H1 (cell line): ENCODE data around the gene PRKN. TPM values are rescaled to one million over a fixed set of nuclear protein-coding genes. Genes with fewer than 3 reads are reported as not detected.

ENCODE experiments used
- CTCF ChIA-PET: fragments of 300-600 bp; sonication (Branson Sonifier 250); formaldehyde crosslinking; loops from one replicate; lab custom pipeline; 2021; ENCODE audit not compliant: partially characterized antibody; lab: Charles Lee
- POLR2A ChIA-PET: fragments of 300-600 bp; sonication (Branson Sonifier 250); formaldehyde crosslinking; loops from one replicate; lab custom pipeline; 2021; ENCODE audit warnings: inconsistent platforms; ENCODE audit not compliant: partially characterized antibody; lab: Charles Lee
- DNase-seq, 2 experiments: peaks; one replicate each; pipeline versions ENCODE4 v3.0.0 to v3.0.0-alpha.2; 2010 to 2022; ENCODE audit warnings: low spot score in 2 of 2, low read depth in 1 of 2, mixed read lengths in 1 of 2
- FAIRE-seq: peaks from 2 replicates; lab custom pipeline; 2011; peaks lifted over from hg19 to GRCh38; lab: Jason Lieb, UNC
- H2AFZ ChIP-seq: 2 replicates; pipeline ENCODE4 v1.8.1; 2012; ENCODE audit warnings: low read length, inconsistent platforms
- H2AK5ac ChIP-seq: 2 replicates; pipeline ENCODE4 v1.6.1; 2013; ENCODE audit warnings: low read depth, low read length
- H2BK120ac ChIP-seq: replicated peaks from 2 replicates; pipeline ENCODE3; 2013; ENCODE audit warnings: low read depth, low read length, inconsistent platforms
- H2BK12ac ChIP-seq: 2 replicates; pipeline ENCODE4 v1.6.1; 2013; ENCODE audit warnings: low read depth, low read length
- H2BK15ac ChIP-seq: 2 replicates; pipeline ENCODE4 v1.6.1; 2013; ENCODE audit warnings: low read length
- H2BK20ac ChIP-seq: 2 replicates; pipeline ENCODE4 v1.6.1; 2013; ENCODE audit warnings: low read length
- H2BK5ac ChIP-seq: 2 replicates; pipeline ENCODE4 v1.6.1; 2013; ENCODE audit warnings: low read depth, low read length
- H3K14ac ChIP-seq: 2 replicates; pipeline ENCODE4 v1.6.1; 2013; ENCODE audit warnings: inconsistent platforms; ENCODE audit not compliant: insufficient read length
- H3K18ac ChIP-seq: 2 replicates; pipeline ENCODE4 v1.6.1; 2013; ENCODE audit warnings: low read length; ENCODE audit errors: extremely low read depth
- H3K23ac ChIP-seq: 2 replicates; pipeline ENCODE4 v1.6.1; 2013; ENCODE audit warnings: inconsistent platforms; ENCODE audit not compliant: insufficient read length
- H3K23me2 ChIP-seq: 2 replicates; pipeline ENCODE4 v1.6.1; 2013; ENCODE audit warnings: low read depth, low read length
- H3K27ac ChIP-seq: 2 replicates; pipeline ENCODE4 v1.6.1; 2011; ENCODE audit warnings: low read depth, low read length, inconsistent platforms
- H3K27me3 ChIP-seq, 4 experiments: replicated peaks in 1 of 4; 1 replicate in 1 of 4; 2 replicates in 3 of 4; pipeline versions ENCODE4 v1.6.1 to v1.8.1; 2011 to 2013; ENCODE audit warnings: low read length in 3 of 4, mild to moderate bottlenecking in 3 of 4, inconsistent platforms in 2 of 4, mixed read lengths in 2 of 4, moderate library complexity in 1 of 4; ENCODE audit not compliant: control insufficient read depth in 3 of 4, insufficient read depth in 3 of 4; ENCODE audit errors: extremely low read depth in 1 of 4
- H3K36me3 ChIP-seq, 4 experiments: 2 replicates each; pipeline versions ENCODE4 v1.6.1 to v1.8.1; 2011 to 2013; ENCODE audit warnings: mild to moderate bottlenecking in 4 of 4, low read length in 3 of 4, moderate library complexity in 2 of 4, control low read depth in 1 of 4, inconsistent platforms in 1 of 4; ENCODE audit not compliant: insufficient read depth in 4 of 4, control insufficient read depth in 2 of 4
- H3K4ac ChIP-seq: replicated peaks from 2 replicates; pipeline ENCODE3; 2013; ENCODE audit warnings: low read length, low read depth, mixed read lengths, inconsistent platforms; ENCODE audit not compliant: insufficient read length
- H3K4me1 ChIP-seq, 4 experiments: replicated peaks in 1 of 4; 1 replicate in 1 of 4; 2 replicates in 3 of 4; pipeline versions ENCODE4 v1.6.1 to v1.8.1; 2011 to 2013; ENCODE audit warnings: low read length in 3 of 4, inconsistent platforms in 2 of 4, mixed read lengths in 1 of 4; ENCODE audit not compliant: insufficient read depth in 4 of 4, control insufficient read depth in 3 of 4
- H3K4me2 ChIP-seq, 2 experiments: 2 replicates each; pipeline versions ENCODE4 v1.6.1 to v1.8.1; 2011 to 2013; ENCODE audit warnings: low read depth in 2 of 2, low read length in 2 of 2, control low read depth in 1 of 2, inconsistent platforms in 1 of 2, mild to moderate bottlenecking in 1 of 2; ENCODE audit not compliant: insufficient read depth in 1 of 2
- H3K4me3 ChIP-seq, 4 experiments: fragments of 200-600, 300-600 bp in 1 of 4; sonication (generic), shearing (Covaris generic), sonication (Bioruptor Twin) in 1 of 4; 2 replicates each; pipeline versions ENCODE4 v1.5.1 to v1.8.1; 2011 to 2016; ENCODE audit warnings: low read length in 4 of 4, low read depth in 3 of 4, control low read depth in 2 of 4, inconsistent platforms in 2 of 4, mild to moderate bottlenecking in 2 of 4, mixed read lengths in 1 of 4, moderate library complexity in 1 of 4; ENCODE audit not compliant: insufficient read depth in 2 of 4; ENCODE audit errors: extremely low read depth in 1 of 4
- H3K56ac ChIP-seq: replicated peaks from 2 replicates; pipeline ENCODE3; 2013; ENCODE audit warnings: low read depth, mild to moderate bottlenecking, mixed read lengths, low read length, inconsistent platforms; ENCODE audit not compliant: insufficient read length
- H3K79me1 ChIP-seq: 2 replicates; pipeline ENCODE4 v1.6.1; 2013; ENCODE audit warnings: low read depth, low read length, control low read depth
- H3K79me2 ChIP-seq, 2 experiments: 2 replicates each; pipeline versions ENCODE4 v1.6.1 to v1.8.1; 2012 to 2013; ENCODE audit warnings: low read length in 2 of 2, mild to moderate bottlenecking in 2 of 2, inconsistent platforms in 1 of 2; ENCODE audit not compliant: insufficient read depth in 2 of 2, control insufficient read depth in 1 of 2
- H3K9ac ChIP-seq, 4 experiments: replicated peaks in 1 of 4; 1 replicate in 1 of 4; 2 replicates in 3 of 4; pipeline versions ENCODE4 v1.6.1 to v1.8.1; 2011 to 2013; ENCODE audit warnings: low read depth in 3 of 4, low read length in 3 of 4, control low read depth in 2 of 4, mild to moderate bottlenecking in 2 of 4, moderate library complexity in 2 of 4, inconsistent platforms in 1 of 4; ENCODE audit errors: extremely low read depth in 1 of 4
- H3K9me3 ChIP-seq, 2 experiments: 2 replicates each; pipeline versions ENCODE4 v1.6.1 to v1.8.1; 2012 to 2013; ENCODE audit warnings: mild to moderate bottlenecking in 2 of 2, moderate library complexity in 2 of 2, control low read depth in 1 of 2, inconsistent platforms in 1 of 2, low read depth in 1 of 2, low read length in 1 of 2, mixed read lengths in 1 of 2; ENCODE audit not compliant: insufficient read depth in 2 of 2
- H4K20me1 ChIP-seq, 2 experiments: replicated peaks in 1 of 2; 2 replicates each; pipeline versions ENCODE3 to v1.8.1; 2011 to 2013; ENCODE audit warnings: inconsistent platforms in 2 of 2, low read length in 2 of 2, mild to moderate bottlenecking in 1 of 2; ENCODE audit not compliant: insufficient read depth in 2 of 2, control insufficient read depth in 1 of 2
- H4K5ac ChIP-seq: 2 replicates; pipeline ENCODE4 v1.6.1; 2013; ENCODE audit warnings: low read length, low read depth, mixed read lengths, inconsistent platforms; ENCODE audit not compliant: insufficient read length
- H4K8ac ChIP-seq: 2 replicates; pipeline ENCODE4 v1.8.0; 2013; ENCODE audit warnings: mild to moderate bottlenecking, moderate library complexity, low read length, inconsistent platforms; ENCODE audit not compliant: insufficient read depth; ENCODE audit errors: extremely low read depth
- H4K91ac ChIP-seq: replicated peaks from 2 replicates; pipeline ENCODE3; 2013; ENCODE audit warnings: low read length, mixed read lengths, inconsistent platforms; ENCODE audit not compliant: insufficient read length
- CBX5 ChIP-seq: fragments of 300-800, 300-1000 bp; sonication (generic); IDR thresholded peaks from 2 replicates; pipeline ENCODE4 v1.7.1; 2016; ENCODE audit warnings: antibody characterized with exemption, low read length, low read depth
- CBX8 ChIP-seq: fragments of 300-800, 300-1000 bp; sonication (generic); IDR thresholded peaks from 2 replicates; pipeline ENCODE4 v1.7.1; 2016; ENCODE audit warnings: low read depth, low read length, borderline replicate concordance
- CREB1 ChIP-seq: IDR thresholded peaks from 2 replicates; pipeline ENCODE4 v1.6.1; 2012; ENCODE audit warnings: inconsistent platforms
- EZH2 ChIP-seq: fragments of 200-600 bp; sonication (generic); IDR thresholded peaks from 2 replicates; pipeline ENCODE4 v1.7.1; 2012; ENCODE audit warnings: low read depth, mild to moderate bottlenecking, moderate library complexity, low read length, inconsistent platforms; ENCODE audit not compliant: severe bottlenecking
- MAFK ChIP-seq: IDR thresholded peaks from 2 replicates; pipeline ENCODE4 v1.6.1; 2012; ENCODE audit warnings: low read depth, mild to moderate bottlenecking, improper control_type of control experiment, low read length
- SUZ12 ChIP-seq: fragments of 200-600 bp; sonication (generic); IDR thresholded peaks from 2 replicates; pipeline ENCODE4 v1.6.1; 2012; ENCODE audit warnings: mild to moderate bottlenecking, inconsistent platforms, low read length, moderate library complexity, mixed read lengths
- YY1 ChIP-seq: IDR thresholded peaks from 2 replicates; pipeline ENCODE4 v1.6.1; 2011; ENCODE audit warnings: low read depth, mild to moderate bottlenecking, low read length
- polyA plus RNA-seq, 7 experiments: library from polyadenylated mRNA; depleted of rRNA in 3 of 7; stranded (reverse) in 5 of 7; unstranded in 2 of 7; fragments of >200 nt in 5 of 7; fragments of 200-250 nt in 2 of 7; gene quantifications; 1 replicate in 5 of 7; 2 replicates in 1 of 7; 4 replicates in 1 of 7; pipeline versions ENCODE4 v1.2.1 to v1.2.3, GENCODE V29; 2011 to 2013; ENCODE audit warnings: missing spikeins in 2 of 7, mixed read lengths in 2 of 7
- total RNA-seq: library from RNA; stranded (reverse); fragmentation: NEBNext Ultra II Directional; extraction: Animal tissue kit (Norgen Biotek cat#: 25700); gene quantifications from 2 replicates; pipeline ENCODE4 v1.2.1, GENCODE V29; 2021
- TF ChIP-seq, protein P1 (sequence below): IDR thresholded peaks from 2 replicates; pipeline ENCODE4 v1.6.1; 2012; ENCODE audit warnings: low read length, inconsistent platforms
- TF ChIP-seq, protein P2 (sequence below), 3 experiments: IDR thresholded peaks; 1 replicate in 2 of 3; 2 replicates in 1 of 3; pipeline versions ENCODE4 v1.5.1 to v1.6.1; 2011; ENCODE audit warnings: low read length in 3 of 3, mild to moderate bottlenecking in 3 of 3, inconsistent platforms in 2 of 3, low read depth in 1 of 3, moderate library complexity in 1 of 3; ENCODE audit not compliant: insufficient read depth in 1 of 3; ENCODE audit errors: control extremely low read depth in 1 of 3

PRKN gene
- total and polyA plus RNA-seq, 2 of the 8 experiments (the other 6 are each of a cell fraction or from before 2014, with no cell fraction given), result 0.13 to 0.29 TPM

DNA sequence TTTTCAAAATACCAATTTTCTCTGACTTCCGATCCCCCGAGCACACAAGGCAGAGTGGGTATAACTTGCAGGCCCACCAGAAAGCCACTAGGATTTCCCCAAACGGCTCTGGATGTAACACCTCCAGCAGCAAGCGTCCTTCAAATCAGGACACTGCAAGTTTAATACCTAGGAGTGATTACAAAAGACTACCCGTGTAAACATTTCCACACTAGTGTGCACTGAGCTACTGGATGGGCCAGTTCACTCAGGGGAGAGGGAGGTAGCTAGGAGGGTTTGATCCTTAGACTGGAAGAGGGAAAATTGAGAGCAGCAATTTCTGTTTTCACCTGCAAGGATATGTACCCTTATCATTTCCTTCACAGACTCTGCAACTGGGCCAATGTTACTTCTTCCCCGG is 1361.9 kb downstream of the PRKN start (continued):
- TF ChIP-seq CREB1, result no peak

DNA sequence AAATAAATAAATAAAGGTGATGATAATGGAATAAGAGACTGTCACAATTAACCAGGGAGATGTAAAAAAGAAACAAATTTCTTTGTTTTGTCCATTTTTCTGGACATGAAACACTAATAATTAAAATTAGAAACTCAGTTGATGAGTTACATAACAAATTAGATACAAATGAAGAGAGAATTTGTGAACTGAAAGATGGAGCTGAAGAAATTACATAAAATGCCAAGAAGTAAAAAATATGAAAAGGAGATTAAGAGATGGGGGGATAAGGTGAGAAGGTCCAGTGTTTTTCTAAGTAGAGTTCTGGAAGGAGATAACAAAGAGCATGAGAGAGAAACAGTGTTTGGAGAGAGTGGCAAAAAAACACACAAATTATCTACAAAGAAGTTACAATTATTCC is 1364.3 kb downstream of the PRKN start:
- Histone ChIP-seq H2BK120ac (no peak overlapping the region), H2AFZ (no peak overlapping the region), H2BK20ac (no peak overlapping the region), H2BK5ac (no peak overlapping the region), H3K14ac (no peak overlapping the region), H4K91ac (no peak overlapping the region), H4K8ac (no peak overlapping the region), H3K4me1 (no peaks in the 10 kb centered on the region), H3K79me2 (no peaks in the 10 kb centered on the region), H3K9me3 (0 out of 4 replicates have a peak, but pooled peaks cover 3 to 8% of the 10 kb centered on the region in 2 experiments), H3K4me2 (no peak overlapping the region), H3K27ac (no peak overlapping the region), H3K56ac (no peak overlapping the region), H3K79me1 (no peaks in the 10 kb centered on the region), H3K36me3 (no peaks in the 10 kb centered on the region), H3K23me2 (no peaks in the 10 kb centered on the region), H2BK12ac (no peak overlapping the region), H3K27me3 (no peaks in the 10 kb centered on the region), H2BK15ac (no peak overlapping the region), H3K18ac (no peak overlapping the region), H3K9ac (no peak overlapping the region), H4K20me1 (no peaks in the 10 kb centered on the region), H3K23ac (no peak overlapping the region), H4K5ac (no peak overlapping the region), H2AK5ac (no peak overlapping the region), H3K4me3 (no peak overlapping the region), H3K4ac (no peak overlapping the region)
- DNase-seq (no peak), FAIRE-seq (no peak)
- ChIA-PET CTCF (interaction anchor here (6.4 to 6.8 kb wide), 2 partner anchors 9 to 10 kb away, joined by 57 to 67 read pairs; no protein-coding TSS in a partner anchor), POLR2A (interaction anchor here (1.2 kb wide), 1 partner anchor 89 kb away, joined by 3 read pairs; the partner anchor contains the start of gene AGPAT4)
- TF ChIP-seq EZH2, result no peak
- no peak for TF ChIP-seq YY1
- TF ChIP-seq, protein P1, sequence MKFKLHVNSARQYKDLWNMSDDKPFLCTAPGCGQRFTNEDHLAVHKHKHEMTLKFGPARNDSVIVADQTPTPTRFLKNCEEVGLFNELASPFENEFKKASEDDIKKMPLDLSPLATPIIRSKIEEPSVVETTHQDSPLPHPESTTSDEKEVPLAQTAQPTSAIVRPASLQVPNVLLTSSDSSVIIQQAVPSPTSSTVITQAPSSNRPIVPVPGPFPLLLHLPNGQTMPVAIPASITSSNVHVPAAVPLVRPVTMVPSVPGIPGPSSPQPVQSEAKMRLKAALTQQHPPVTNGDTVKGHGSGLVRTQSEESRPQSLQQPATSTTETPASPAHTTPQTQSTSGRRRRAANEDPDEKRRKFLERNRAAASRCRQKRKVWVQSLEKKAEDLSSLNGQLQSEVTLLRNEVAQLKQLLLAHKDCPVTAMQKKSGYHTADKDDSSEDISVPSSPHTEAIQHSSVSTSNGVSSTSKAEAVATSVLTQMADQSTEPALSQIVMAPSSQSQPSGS, result no peak
- TF ChIP-seq SUZ12, result no peak
- TF ChIP-seq CBX5, result no peak
- TF ChIP-seq CBX8, result no peak
- TF ChIP-seq, protein P2, sequence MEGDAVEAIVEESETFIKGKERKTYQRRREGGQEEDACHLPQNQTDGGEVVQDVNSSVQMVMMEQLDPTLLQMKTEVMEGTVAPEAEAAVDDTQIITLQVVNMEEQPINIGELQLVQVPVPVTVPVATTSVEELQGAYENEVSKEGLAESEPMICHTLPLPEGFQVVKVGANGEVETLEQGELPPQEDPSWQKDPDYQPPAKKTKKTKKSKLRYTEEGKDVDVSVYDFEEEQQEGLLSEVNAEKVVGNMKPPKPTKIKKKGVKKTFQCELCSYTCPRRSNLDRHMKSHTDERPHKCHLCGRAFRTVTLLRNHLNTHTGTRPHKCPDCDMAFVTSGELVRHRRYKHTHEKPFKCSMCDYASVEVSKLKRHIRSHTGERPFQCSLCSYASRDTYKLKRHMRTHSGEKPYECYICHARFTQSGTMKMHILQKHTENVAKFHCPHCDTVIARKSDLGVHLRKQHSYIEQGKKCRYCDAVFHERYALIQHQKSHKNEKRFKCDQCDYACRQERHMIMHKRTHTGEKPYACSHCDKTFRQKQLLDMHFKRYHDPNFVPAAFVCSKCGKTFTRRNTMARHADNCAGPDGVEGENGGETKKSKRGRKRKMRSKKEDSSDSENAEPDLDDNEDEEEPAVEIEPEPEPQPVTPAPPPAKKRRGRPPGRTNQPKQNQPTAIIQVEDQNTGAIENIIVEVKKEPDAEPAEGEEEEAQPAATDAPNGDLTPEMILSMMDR (IDR thresholded peaks at IDR 0.05; ENCODE audit: control extremely low read depth in 1 of 3, insufficient read depth in 1 of 3, low read depth in 1 of 3, low read length in 3 of 3), result no peak
- no peak for TF ChIP-seq MAFK
